ENCODE data around the gene UBL3. TPM values are rescaled to one million over a fixed set of nuclear protein-coding genes. Genes with fewer than 3 reads are reported as not detected.

The UBL3 gene
- polyA plus RNA-seq, 1 donor (not counting 4 experiments of a cell fraction or from before 2014, with no cell fraction given) = 10.5 TPM

DNA sequence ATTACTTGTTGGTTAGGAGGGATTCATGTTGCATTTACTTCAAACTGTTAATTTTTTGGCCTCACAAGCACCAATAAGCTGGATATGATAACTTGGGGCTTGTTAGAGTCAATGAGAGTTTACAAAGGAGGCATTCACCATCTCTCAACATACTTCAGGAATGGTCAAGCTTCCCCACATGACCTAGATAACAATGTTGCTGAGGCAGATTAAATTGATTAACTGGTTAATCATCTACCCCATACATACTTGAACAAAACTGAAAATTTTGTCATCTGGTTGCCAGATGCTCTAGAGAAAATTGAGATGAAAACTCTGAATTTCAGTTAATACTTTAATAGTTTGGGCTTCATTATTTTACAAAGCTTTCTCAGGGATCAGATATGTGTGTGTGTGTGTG, 43.0 kb upstream of the UBL3 start:
- Histone ChIP-seq H3K4me3 (ENCODE audit: control insufficient read depth in 2 of 3, extremely low read depth in 1 of 3, insufficient read depth in 2 of 3, low read depth in 1 of 3, low read length in 3 of 3) (no peak overlapping the region), H4K20me1 (ENCODE audit: control insufficient read depth, extremely low read depth, insufficient read depth, low read length) (no peaks in the 10 kb centered on the region), H2AFZ (ENCODE audit: control insufficient read depth, low read length) (no peak overlapping the region), H3K27ac (ENCODE audit: control insufficient read depth, insufficient read depth, low read length) (no peak overlapping the region), H3K4me2 (ENCODE audit: control insufficient read depth, extremely low read depth, insufficient read depth, low read depth, low read length) (no peak overlapping the region), H3K79me2 (ENCODE audit: control insufficient read depth, insufficient read depth, low read length) (no peaks in the 10 kb centered on the region), H3K36me3 (ENCODE audit: control insufficient read depth in 2 of 2, extremely low read depth in 1 of 2, insufficient read depth in 2 of 2, low read length in 2 of 2) (no peaks in the 10 kb centered on the region), H3K9me1 (ENCODE audit: control insufficient read depth, extremely low read depth, insufficient read depth, low read length) (no peaks in the 10 kb centered on the region), H3K9me3 (ENCODE audit: control insufficient read depth, low read depth, low read length) (no peaks in the 10 kb centered on the region), H3K9ac (ENCODE audit: control insufficient read depth, extremely low read depth, insufficient read depth, low read length) (no peak overlapping the region), H3K4me1 (ENCODE audit: control insufficient read depth, extremely low read depth, insufficient read depth, low read length) (no peaks in the 10 kb centered on the region), H3K27me3 (ENCODE audit: control insufficient read depth, extremely low read depth, insufficient read depth, low read length) (no peaks in the 10 kb centered on the region)
- FAIRE-seq = no peak
- TF ChIP-seq, protein P1, sequence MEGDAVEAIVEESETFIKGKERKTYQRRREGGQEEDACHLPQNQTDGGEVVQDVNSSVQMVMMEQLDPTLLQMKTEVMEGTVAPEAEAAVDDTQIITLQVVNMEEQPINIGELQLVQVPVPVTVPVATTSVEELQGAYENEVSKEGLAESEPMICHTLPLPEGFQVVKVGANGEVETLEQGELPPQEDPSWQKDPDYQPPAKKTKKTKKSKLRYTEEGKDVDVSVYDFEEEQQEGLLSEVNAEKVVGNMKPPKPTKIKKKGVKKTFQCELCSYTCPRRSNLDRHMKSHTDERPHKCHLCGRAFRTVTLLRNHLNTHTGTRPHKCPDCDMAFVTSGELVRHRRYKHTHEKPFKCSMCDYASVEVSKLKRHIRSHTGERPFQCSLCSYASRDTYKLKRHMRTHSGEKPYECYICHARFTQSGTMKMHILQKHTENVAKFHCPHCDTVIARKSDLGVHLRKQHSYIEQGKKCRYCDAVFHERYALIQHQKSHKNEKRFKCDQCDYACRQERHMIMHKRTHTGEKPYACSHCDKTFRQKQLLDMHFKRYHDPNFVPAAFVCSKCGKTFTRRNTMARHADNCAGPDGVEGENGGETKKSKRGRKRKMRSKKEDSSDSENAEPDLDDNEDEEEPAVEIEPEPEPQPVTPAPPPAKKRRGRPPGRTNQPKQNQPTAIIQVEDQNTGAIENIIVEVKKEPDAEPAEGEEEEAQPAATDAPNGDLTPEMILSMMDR (optimal IDR thresholded peaks at IDR 0.05 in 1 of 3, IDR thresholded peaks at IDR 0.05 in 1 of 3, conservative IDR thresholded peaks at IDR 0.05 in 1 of 3; ENCODE audit: extremely low read depth in 1 of 3, insufficient read depth in 2 of 3, low read length in 3 of 3) = no peak
- no peak for TF ChIP-seq EZH2 (IDR thresholded peaks at IDR 0.05; ENCODE audit: low read length)
- no peak for DNase-seq (ENCODE audit: low read depth, low spot score)
- dilution Hi-C loops (cut with MboI; ENCODE audit: extremely low pct_ligation_motif_present, low sequenced_read_pairs) = no loop called here

DNA sequence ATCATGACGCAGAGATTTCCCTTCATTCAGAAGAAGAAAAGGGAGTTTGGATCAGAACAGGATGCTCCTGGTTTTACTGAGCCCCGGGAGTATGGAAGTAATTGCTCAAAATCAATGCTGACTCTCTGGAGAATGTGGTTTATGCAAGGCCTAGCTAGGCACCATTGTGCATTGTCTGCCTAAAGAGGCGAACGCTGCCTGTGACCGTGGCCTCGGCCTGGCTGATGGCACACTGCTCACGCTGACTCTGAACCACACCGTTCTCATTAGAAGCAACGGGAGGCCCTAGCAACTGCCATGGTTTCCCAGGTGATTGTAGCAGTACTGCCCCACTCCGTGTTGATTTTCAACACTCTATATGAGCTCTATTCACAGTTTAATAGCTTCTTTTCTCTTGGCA, 41.7 kb upstream of the UBL3 start:
- H3K79me2 ChIP-seq (ENCODE audit: control insufficient read depth, insufficient read depth, low read length) = no peaks in the 10 kb centered on the region
- no peaks in the 10 kb centered on the region for H4K20me1 ChIP-seq (ENCODE audit: control insufficient read depth, extremely low read depth, insufficient read depth, low read length)
- DNase-seq (ENCODE audit: low read depth, low spot score) (no peak), FAIRE-seq (no peak)
- no peak overlapping the region for H3K27ac ChIP-seq (ENCODE audit: control insufficient read depth, insufficient read depth, low read length)
- H3K27me3 ChIP-seq (ENCODE audit: control insufficient read depth, extremely low read depth, insufficient read depth, low read length) = no peaks in the 10 kb centered on the region
- H3K9me3 ChIP-seq (ENCODE audit: control insufficient read depth, low read depth, low read length) = no peaks in the 10 kb centered on the region
- TF ChIP-seq, protein P1 (optimal IDR thresholded peaks at IDR 0.05 in 1 of 3, IDR thresholded peaks at IDR 0.05 in 1 of 3, conservative IDR thresholded peaks at IDR 0.05 in 1 of 3; ENCODE audit: extremely low read depth in 1 of 3, insufficient read depth in 2 of 3, low read length in 3 of 3) = no peak
- no peak for TF ChIP-seq EZH2 (IDR thresholded peaks at IDR 0.05; ENCODE audit: low read length)
- H3K9me1 ChIP-seq (ENCODE audit: control insufficient read depth, extremely low read depth, insufficient read depth, low read length) = no peaks in the 10 kb centered on the region
- no peaks in the 10 kb centered on the region for H3K4me1 ChIP-seq (ENCODE audit: control insufficient read depth, extremely low read depth, insufficient read depth, low read length)
- no peak overlapping the region for H3K9ac ChIP-seq (ENCODE audit: control insufficient read depth, extremely low read depth, insufficient read depth, low read length)
- H3K4me3 ChIP-seq (ENCODE audit: control insufficient read depth in 2 of 3, extremely low read depth in 1 of 3, insufficient read depth in 2 of 3, low read depth in 1 of 3, low read length in 3 of 3) = no peak overlapping the region
- dilution Hi-C loops (cut with MboI; ENCODE audit: extremely low pct_ligation_motif_present, low sequenced_read_pairs) = no loop called here
- no peak overlapping the region for H2AFZ ChIP-seq (ENCODE audit: control insufficient read depth, low read length)
- H3K4me2 ChIP-seq (ENCODE audit: control insufficient read depth, extremely low read depth, insufficient read depth, low read depth, low read length) = no peak overlapping the region
- H3K36me3 ChIP-seq (ENCODE audit: control insufficient read depth in 2 of 2, extremely low read depth in 1 of 2, insufficient read depth in 2 of 2, low read length in 2 of 2) = no peaks in the 10 kb centered on the region
